Effector memory CD8-positive, alpha-beta T cell (primary cell): Measurements from ENCODE around the gene AFF1.

Experiments used
- ATAC-seq: fragments of 150-1000 bp; cut with Tn5 transposase; replicated peaks from 2 replicates; pipeline ENCODE4 v1.10.0; 2021; ENCODE audit warnings: mild to moderate bottlenecking, moderate library complexity
- DNase-seq, 3 experiments: peaks; one replicate each; pipeline ENCODE4 v3.0.0; 2021
- H3K27ac Mint-ChIP-seq, 2 donors: one replicate each; pipeline ENCODE4 v1.8.0; 2022; ENCODE audit warnings: mild to moderate bottlenecking in 2 of 2, mixed read lengths in 2 of 2, moderate library complexity in 2 of 2
- H3K27me3 Mint-ChIP-seq, 2 donors: one replicate each; pipeline ENCODE4 v1.8.0; 2022; ENCODE audit warnings: mixed read lengths in 2 of 2
- H3K36me3 Mint-ChIP-seq: one replicate; pipeline ENCODE4 v1.8.0; 2022; ENCODE audit warnings: mild to moderate bottlenecking, moderate library complexity, mixed read lengths; ENCODE audit not compliant: insufficient read depth
- H3K4me1 Mint-ChIP-seq, 2 donors: one replicate each; pipeline ENCODE4 v1.8.0; 2022; ENCODE audit warnings: low read depth in 2 of 2, mixed read lengths in 2 of 2
- H3K4me3 Mint-ChIP-seq, 2 donors: one replicate each; pipeline ENCODE4 v1.8.0; 2022; ENCODE audit warnings: mild to moderate bottlenecking in 2 of 2, mixed read lengths in 2 of 2, moderate library complexity in 2 of 2
- H3K9me3 Mint-ChIP-seq, 2 donors: one replicate each; pipeline ENCODE4 v1.8.0; 2022; ENCODE audit warnings: mixed read lengths in 2 of 2

The AFF1 gene

GRCh38 chr4:86934147-86934770 lies 552 bp upstream of the AFF1 start:
- Mint-ChIP-seq H3K4me3 (peak overlapping the region; percentile 85 to 88), H3K27me3 (no peaks in the 10 kb centered on the region), H3K4me1 (peaks cover 35 to 39% of the 10 kb centered on the region in 2 donors), H3K9me3 (no peaks in the 10 kb centered on the region), H3K27ac (peak overlapping the region; percentile 83 to 91), H3K36me3 (peaks cover 18% of the 10 kb centered on the region)
- DNase-seq = peak in 1 of 3 experiments; percentile 4
- no peak for ATAC-seq

- peak overlapping the region; percentile 86 to 96 for H3K4me3 Mint-ChIP-seq
- peak overlapping the region; percentile 85 to 98 for H3K27ac Mint-ChIP-seq
- peaks cover 18% of the 10 kb centered on the region for H3K36me3 Mint-ChIP-seq
- H3K27me3 Mint-ChIP-seq = no peaks in the 10 kb centered on the region
- peaks cover 42 to 51% of the 10 kb centered on the region in 2 donors for H3K4me1 Mint-ChIP-seq
- DNase-seq (no peak), ATAC-seq (no peak)
- H3K9me3 Mint-ChIP-seq = no peaks in the 10 kb centered on the region
These were observed 698 bp downstream of the AFF1 start for GRCh38 chr4:86935566-86935852.

DNA sequence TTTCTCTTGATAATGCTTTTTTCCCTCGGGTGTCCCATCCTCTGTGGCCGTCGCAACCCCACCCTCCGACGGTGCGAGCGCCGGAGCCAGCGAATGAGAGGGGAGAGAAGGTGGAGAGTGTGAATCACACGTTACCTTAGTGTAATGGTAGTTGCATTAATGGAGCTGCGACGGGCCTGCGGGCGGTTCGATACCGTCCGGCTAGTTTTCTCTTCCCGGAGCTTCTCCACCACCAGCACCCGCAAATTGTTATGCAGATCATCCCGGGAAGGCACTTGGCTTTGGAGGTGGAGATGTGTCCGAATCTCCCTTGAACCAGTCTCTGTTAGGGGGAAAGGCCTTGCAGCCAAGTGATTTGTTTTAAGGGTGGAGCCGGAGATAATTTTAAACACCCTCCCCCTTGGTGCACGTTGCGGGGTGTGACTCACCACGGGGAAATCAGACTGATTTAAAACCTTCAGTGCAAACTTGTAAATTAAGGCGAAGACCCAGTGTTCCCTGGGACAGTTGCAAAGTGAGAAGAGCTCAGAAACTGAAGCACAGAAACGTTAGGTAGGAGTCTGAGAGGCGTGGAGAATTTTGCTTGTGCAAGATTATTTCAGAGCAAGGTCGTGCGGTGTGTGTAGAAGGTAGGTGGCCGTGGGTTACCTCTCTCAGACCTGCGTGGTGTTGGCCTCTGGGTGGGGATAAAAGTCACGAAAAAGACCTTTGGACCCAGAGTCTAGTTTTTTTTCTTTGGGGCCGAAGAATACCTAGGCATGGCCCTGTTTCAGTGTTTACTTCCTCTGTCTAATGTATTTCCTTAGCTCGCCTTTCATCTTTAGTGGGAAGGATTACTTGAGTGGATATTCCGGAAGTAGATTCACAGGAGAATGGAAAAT lies 1.3 kb downstream of the AFF1 start:
- Mint-ChIP-seq H3K36me3 (peaks cover 18% of the 10 kb centered on the region), H3K27ac (peak overlapping the region; percentile 85 to 98), H3K9me3 (no peaks in the 10 kb centered on the region), H3K4me1 (peaks cover 43 to 54% of the 10 kb centered on the region in 2 donors), H3K27me3 (no peaks in the 10 kb centered on the region), H3K4me3 (peak overlapping the region; percentile 86 to 96)
- DNase-seq = peak; percentile 63 to 68 (median 63)
- ATAC-seq = peak; percentile 57

DNA sequence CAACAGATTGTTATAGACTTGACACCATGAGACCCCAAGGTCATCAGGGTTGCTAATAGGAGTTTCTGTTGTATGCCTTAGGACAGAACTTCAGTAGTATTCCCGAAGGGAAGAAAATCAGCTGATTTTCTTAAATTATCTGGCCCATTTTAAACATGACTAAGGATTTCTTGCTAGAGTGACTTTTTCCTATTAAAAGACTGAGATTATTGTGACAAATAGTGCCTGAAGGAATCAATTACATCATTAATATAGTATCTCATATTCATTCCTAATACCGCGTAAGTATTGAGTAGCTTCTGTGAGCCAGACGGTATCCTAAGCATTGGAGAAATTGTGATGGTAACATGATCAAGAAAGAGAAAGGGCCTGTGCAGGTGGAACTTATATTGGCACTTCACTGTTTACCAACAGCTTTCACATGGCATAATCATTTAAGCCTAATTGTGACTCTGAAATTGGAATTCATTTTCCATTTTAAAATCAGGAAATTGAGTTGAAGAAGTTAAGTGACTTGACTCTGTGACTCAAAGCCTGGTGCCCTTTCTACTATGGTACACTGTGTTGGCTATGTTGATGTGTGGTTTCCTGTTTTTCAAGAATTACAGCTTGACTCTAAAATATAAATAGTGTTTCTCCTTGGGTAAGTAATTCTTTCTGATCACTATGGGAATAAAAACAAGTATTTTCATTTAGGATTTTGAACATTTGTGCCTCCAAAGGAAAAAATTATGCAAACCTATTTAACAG lies 4.1 kb downstream of the AFF1 start:
- Mint-ChIP-seq H3K27me3 (no peaks in the 10 kb centered on the region), H3K9me3 (no peaks in the 10 kb centered on the region), H3K4me1 (peaks cover 45 to 57% of the 10 kb centered on the region in 2 donors), H3K4me3 (peak overlapping the region; percentile 51), H3K36me3 (peaks cover 16% of the 10 kb centered on the region), H3K27ac (peak overlapping the region; percentile 81 to 88)
- no peak for ATAC-seq
- DNase-seq = no peak

- DNase-seq = peak in 2 of 3 experiments; percentile 4
- peaks cover 43 to 55% of the 10 kb centered on the region in 2 donors for H3K4me1 Mint-ChIP-seq
- H3K9me3 Mint-ChIP-seq = no peaks in the 10 kb centered on the region
- ATAC-seq = peak; percentile 5
- no peaks in the 10 kb centered on the region for H3K27me3 Mint-ChIP-seq
- H3K4me3 Mint-ChIP-seq = peak overlapping the region; percentile 51
- peak overlapping the region; percentile 81 to 88 for H3K27ac Mint-ChIP-seq
- H3K36me3 Mint-ChIP-seq = peaks cover 10% of the 10 kb centered on the region
These were observed 5.1 kb downstream of the AFF1 start for GRCh38 chr4:86939729-86940575.

DNA sequence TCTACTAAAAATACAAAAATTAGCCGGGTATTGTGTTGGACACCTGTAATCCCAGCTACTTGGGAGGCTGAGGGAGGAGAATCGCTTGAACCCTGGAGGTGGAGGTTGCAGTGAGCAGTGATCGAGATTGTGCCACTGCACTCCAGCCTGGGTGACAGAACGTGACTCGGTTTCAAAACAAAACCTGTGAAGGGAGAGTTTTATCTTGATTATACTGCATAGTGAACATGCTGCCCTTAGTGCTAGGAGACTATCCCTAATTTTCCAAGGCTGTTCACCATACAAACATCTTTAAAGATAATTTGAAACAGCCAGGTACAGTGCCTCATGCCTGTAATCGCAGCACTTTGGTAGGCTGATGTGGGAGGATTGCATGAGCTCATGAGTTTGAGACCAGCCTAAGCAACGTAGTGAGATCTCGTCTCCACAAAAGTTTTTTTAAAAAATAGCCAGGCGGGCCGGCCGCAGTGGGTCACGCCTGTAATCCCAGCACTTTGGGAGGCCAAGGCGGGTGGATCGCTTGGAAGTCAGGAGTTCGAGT lies 6.2 kb downstream of the AFF1 start:
- H3K27ac Mint-ChIP-seq = peak overlapping the region in 1 of 2 donors; percentile 88
- ATAC-seq = no peak
- H3K4me3 Mint-ChIP-seq = peak overlapping the region in 1 of 2 donors; percentile 21
- H3K4me1 Mint-ChIP-seq = peaks cover 40 to 56% of the 10 kb centered on the region in 2 donors
- H3K27me3 Mint-ChIP-seq = no peaks in the 10 kb centered on the region
- H3K9me3 Mint-ChIP-seq = no peaks in the 10 kb centered on the region
- H3K36me3 Mint-ChIP-seq = peaks cover 5% of the 10 kb centered on the region
- no peak for DNase-seq

GRCh38 chr4:86942185-86942666 lies 7.4 kb downstream of the AFF1 start:
- H3K9me3 Mint-ChIP-seq = no peaks in the 10 kb centered on the region
- no peak for ATAC-seq
- peaks cover 39 to 54% of the 10 kb centered on the region in 2 donors for H3K4me1 Mint-ChIP-seq
- DNase-seq = no peak
- peak overlapping the region in 1 of 2 donors; percentile 1 for H3K4me3 Mint-ChIP-seq
- H3K27me3 Mint-ChIP-seq = no peaks in the 10 kb centered on the region
- peak overlapping the region in 1 of 2 donors; percentile 13 for H3K27ac Mint-ChIP-seq
- H3K36me3 Mint-ChIP-seq = no peaks in the 10 kb centered on the region

- no peak for ATAC-seq
- Mint-ChIP-seq H3K27me3 (no peaks in the 10 kb centered on the region), H3K27ac (peak overlapping the region; percentile 5 to 8), H3K36me3 (peaks cover 10% of the 10 kb centered on the region), H3K4me3 (no peak overlapping the region), H3K9me3 (no peaks in the 10 kb centered on the region), H3K4me1 (peaks cover 33 to 47% of the 10 kb centered on the region in 2 donors)
- DNase-seq = no peak
These were observed 10.4 kb downstream of the AFF1 start for GRCh38 chr4:86944964-86945781.

GRCh38 chr4:86946868-86947500 lies 12.2 kb downstream of the AFF1 start:
- Mint-ChIP-seq H3K27me3 (no peaks in the 10 kb centered on the region), H3K4me3 (peak overlapping the region in 1 of 2 donors; percentile 0), H3K36me3 (peaks cover 18% of the 10 kb centered on the region), H3K4me1 (peaks cover 32 to 46% of the 10 kb centered on the region in 2 donors), H3K27ac (peak overlapping the region; percentile 29 to 44), H3K9me3 (no peaks in the 10 kb centered on the region)
- ATAC-seq = peak; percentile 11
- no peak for DNase-seq

DNA sequence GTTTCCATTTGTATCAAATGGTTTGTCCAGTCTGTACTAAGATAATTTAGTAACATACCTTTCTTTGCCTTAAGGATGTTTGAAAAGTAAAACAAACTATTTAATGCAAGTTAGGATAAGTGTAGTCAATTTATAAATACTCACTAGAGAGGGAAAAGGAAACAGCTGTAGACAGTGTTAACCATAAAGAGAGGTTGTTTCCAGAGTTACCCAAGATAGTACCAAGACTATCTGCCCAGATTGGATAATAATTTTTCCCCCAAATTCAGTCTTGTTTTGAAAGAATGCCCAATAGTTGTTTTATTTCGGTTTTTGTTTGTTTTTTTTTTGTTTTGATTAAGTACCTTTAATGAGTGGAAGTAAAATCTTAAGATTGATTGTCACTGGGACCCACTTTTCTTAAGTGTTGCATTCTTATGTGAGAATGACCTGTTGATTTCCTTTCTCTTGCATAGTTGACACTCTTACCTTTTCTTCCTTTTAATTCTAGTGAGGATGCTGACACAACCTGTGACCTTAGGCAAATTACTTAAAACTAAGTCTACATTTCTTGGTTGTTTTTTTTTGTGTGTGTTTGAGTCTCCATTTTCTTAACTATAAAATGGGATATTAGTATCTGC lies 12.8 kb downstream of the AFF1 start:
- peak; percentile 95 for ATAC-seq
- Mint-ChIP-seq H3K27me3 (no peaks in the 10 kb centered on the region), H3K27ac (peak overlapping the region; percentile 29 to 44), H3K4me1 (peaks cover 31 to 44% of the 10 kb centered on the region in 2 donors), H3K36me3 (peaks cover 18% of the 10 kb centered on the region), H3K9me3 (no peaks in the 10 kb centered on the region), H3K4me3 (peak overlapping the region in 1 of 2 donors; percentile 5)
- no peak for DNase-seq

- no peak for ATAC-seq
- Mint-ChIP-seq H3K36me3 (peaks cover 19% of the 10 kb centered on the region), H3K27ac (peak overlapping the region; percentile 29 to 44), H3K27me3 (no peaks in the 10 kb centered on the region), H3K4me1 (peaks cover 27 to 39% of the 10 kb centered on the region in 2 donors), H3K9me3 (no peaks in the 10 kb centered on the region), H3K4me3 (no peak overlapping the region)
- no peak for DNase-seq
These were observed 13.5 kb downstream of the AFF1 start for GRCh38 chr4:86948276-86948675.
